ENCODE data around the gene C22orf39. TPM values are rescaled to one million over a fixed set of nuclear protein-coding genes. Genes with fewer than 3 reads are reported as not detected.

The C22orf39 gene
- total and polyA plus RNA-seq, 12 donors, result 41.7 to 123 (median 63.2) TPM

- no peaks in the 10 kb centered on the region for H3K27me3 ChIP-seq
- no peak overlapping the region for H3K4me3 ChIP-seq
- 66 to 77% methylated on average over 2 of the region's 2 CpGs for WGBS, 2 donors
- H3K4me1 ChIP-seq, result peaks cover 3 to 39% (median 21%) of the 10 kb centered on the region in 9 donors
- H3K27ac ChIP-seq, result no peak overlapping the region
- TF ChIP-seq CTCF (IDR thresholded peaks at IDR 0.05), result no peak
- peaks cover 0 to 59% (median 16%) of the 10 kb centered on the region in 9 donors for H3K36me3 ChIP-seq
- intact Hi-C loops (cut with DNase I), result loop anchor here in 5 of 10 donors (5.0 to 10.0 kb wide), 4 partner anchors 42 to 258 kb away; partner anchors contain the start of genes CDC45 (in 3 of the 5), UFD1 (in 3 of the 5), CLTCL1 (in 2 of the 5) and SLC25A1 (in 2 of the 5)
- DNase-seq, result no peak
- no peak for ATAC-seq
- H3K9me3 ChIP-seq, result no peaks in the 10 kb centered on the region
Observed at GRCh38 chr22:19434829-19435580, 12.5 kb downstream of the C22orf39 start.

- 95 to 97% methylated on average over 7 of the region's 7 CpGs for WGBS, 2 donors
- DNase-seq, result no peak
- intact Hi-C loops (cut with DNase I), result loop anchor here in 5 of 10 donors (5.0 to 10.0 kb wide), 4 partner anchors 43 to 257 kb away; partner anchors contain the start of genes CDC45 (in 2 of the 5), CLTCL1 (in 2 of the 5), SLC25A1 (in 2 of the 5) and UFD1 (in 2 of the 5)
Observed at GRCh38 chr22:19434401-19434800, 13.1 kb downstream of the C22orf39 start.

GRCh38 chr22:19432133-19432851 is 15.2 kb downstream of the C22orf39 start, which contains the start of gene MRPL40:
TSS of gene MRPL40 (plus strand) at chr22:19432545. CDS start at chr22:19432555, 10 bp downstream.
- Histone ChIP-seq H3K4me1 (peaks cover 7 to 55% (median 34%) of the 10 kb centered on the region in 9 donors), H3K4me3 (peak within 1 kb of the TSS; percentile 65 to 94 (median 84)), H3K27ac (peak within 1 kb of the TSS; percentile 89 to 99 (median 98)), H3K36me3 (peaks cover 0 to 35% (median 16%) of the 10 kb centered on the region in 9 donors), H3K27me3 (no peaks in the 10 kb centered on the region), H3K9me3 (no peaks in the 10 kb centered on the region)
- TF ChIP-seq CTCF (IDR thresholded peaks at IDR 0.05), result peak in 3 of 9 donors; percentile 18 to 37 (median 29)
- ATAC-seq (peak; percentile 96 to 98 (median 98)), DNase-seq (peak; percentile 95 to 96)
- intact Hi-C loops (cut with DNase I), result loop anchor here in 6 of 10 donors (1.0 to 10.0 kb wide), 7 partner anchors 15 to 255 kb away; partner anchors contain the start of genes CDC45 (in 3 of the 6), UFD1 (in 3 of the 6), C22orf39 (in 2 of the 6) and CLTCL1 (in 2 of the 6)
- WGBS, 2 donors, result 0% methylated on average over 74 of the region's 74 CpGs

More at GRCh38 chr22:19434401-19434800, 13.1 kb downstream of the C22orf39 start:
- no peak overlapping the region for H3K4me3 ChIP-seq
- no peak for ATAC-seq
- H3K36me3 ChIP-seq, result peaks cover 0 to 54% (median 16%) of the 10 kb centered on the region in 9 donors
- H3K27ac ChIP-seq, result peak overlapping the region in 2 of 10 donors; percentile 98 to 99
- H3K9me3 ChIP-seq, result no peaks in the 10 kb centered on the region
- peaks cover 7 to 45% (median 27%) of the 10 kb centered on the region in 9 donors for H3K4me1 ChIP-seq
- no peak for TF ChIP-seq CTCF (IDR thresholded peaks at IDR 0.05)
- no peaks in the 10 kb centered on the region for H3K27me3 ChIP-seq
